Heart right ventricle (tissue), 16 donors: Measurements from ENCODE around the gene ILK. TPM values are rescaled to one million over a fixed set of nuclear protein-coding genes. Genes with fewer than 3 reads are reported as not detected.

ENCODE experiments used
- ATAC-seq, 8 donors: fragments of 200-7000 bp; cut with Tn5 transposase; one replicate each; pipeline ENCODE4 v1.9.1; 2020; ENCODE audit warnings: mild to moderate bottlenecking in 8 of 8, moderate library complexity in 8 of 8, moderate number of reproducible peaks in 1 of 8
- DNase-seq, 2 donors: peaks; one replicate each; pipeline ENCODE4 v3.0.0-alpha.2; 2020
- H3K27ac ChIP-seq, 10 donors: fragments of 200-600 bp; sonication (generic) in 2 of 10; one replicate each; pipeline versions ENCODE4 v1.5.0 to v1.8.0; 2020 to 2022; ENCODE audit warnings: mild to moderate bottlenecking in 3 of 10
- H3K27me3 ChIP-seq, 7 donors: fragments of 200-600 bp; one replicate each; pipeline ENCODE4 v1.8.0; 2021 to 2022; ENCODE audit warnings: mild to moderate bottlenecking in 2 of 7
- H3K36me3 ChIP-seq, 9 donors: fragments of 200-600 bp; sonication (generic) in 1 of 9; one replicate each; pipeline versions ENCODE4 v1.5.0 to v1.8.0; 2020 to 2022; ENCODE audit warnings: mild to moderate bottlenecking in 2 of 9
- H3K4me1 ChIP-seq, 9 donors: fragments of 200-600 bp; sonication (generic) in 1 of 9; one replicate each; pipeline versions ENCODE4 v1.5.0 to v1.8.0; 2020 to 2022; ENCODE audit warnings: mild to moderate bottlenecking in 4 of 9
- H3K4me3 ChIP-seq, 10 donors: fragments of 200-600 bp; sonication (generic) in 2 of 10; one replicate each; pipeline versions ENCODE4 v1.5.0 to v1.8.0; 2020 to 2022; ENCODE audit warnings: mild to moderate bottlenecking in 7 of 10, moderate library complexity in 2 of 10
- H3K9me3 ChIP-seq, 11 donors: fragments of 200-600 bp in 10 of 11; sonication (generic) in 2 of 11; one replicate each; pipeline versions ENCODE4 v1.5.0 to v1.8.0; 2013 to 2022; ENCODE audit warnings: mild to moderate bottlenecking in 2 of 11, control low read depth in 1 of 11, moderate library complexity in 1 of 11
- CTCF ChIP-seq, 9 donors: fragments of 200-600 bp; sonication (generic) in 2 of 9; IDR thresholded peaks; one replicate each; pipeline versions ENCODE4 v1.5.0 to v1.8.0; 2021 to 2022; ENCODE audit warnings: antibody characterized with exemption in 9 of 9, mild to moderate bottlenecking in 5 of 9, moderate library complexity in 1 of 9
- WGBS, 2 donors: extraction: QIAGEN DNeasy Blood & Tissue Kit; methylation state at CpG; one replicate each; pipeline ENCODE4 v1.1.7; 2013; ENCODE audit warnings: inconsistent platforms in 1 of 2; 5-methylcytosine and 5-hydroxymethylcytosine counted together
- intact Hi-C, 10 donors: fragments of 100-400 bp; cut with DNase I; formaldehyde crosslinking; loops; one replicate each; pipeline versions ENCODE4 v1.11.1 to v1.14.2; 2022
- polyA plus RNA-seq, 2 donors: library from polyadenylated mRNA; stranded (reverse); fragments of 200-250 nt; gene quantifications; one replicate each; pipeline ENCODE4 v1.2.3, GENCODE V29; 2013
- total RNA-seq, 10 donors: library from RNA; stranded (reverse); fragmentation: NEBNext Ultra II Directional in 3 of 10; extraction: Animal tissue kit (Norgen Biotek cat#: 25700) in 3 of 10; gene quantifications; one replicate each; pipeline versions ENCODE4 v1.2.1 to v1.2.4, GENCODE V29; 2021 to 2023
- donor health status: Arrhythmogenic right ventricular cardiomyopathy.
- donor health status: ischemic (EF 13 %, LVEDD 7.1; RV severe dilation, severe dysfunction).
- donor health status: healthy with polysubstance abuse.
- donor health status: DM: no; HTN: yes; CAD: no.
- donor health status: DM: no; HTN: no; CAD: no.
- donor health status: ischemic (EF 25% LVEDD 6.9; RV normal size, moderate dysfunction).
- donor health status: ischemic (EF 25% LVEDD 5.7; RV mildly dilated, moderate dysfunction).
- donor health status: healthy.
- donor health status: DM: yes; HTN: yes; CAD: no.
- donor health status: Ischemic cardiomyopathy.
- donor health status: ischemic (EF 35%, LVEDD 5.7; RV mildly dilated, moderate dysfunction).
- donor health status: nonischemic (EF 11% LVEDD 7.7; RV severe dilation, severe dysfunction).
- donor health status: DM: yes; HTN: yes; CAD: no.
- donor health status: PGD.
- donor health status: ischemic (EF 29% LVEDD 5.4; RV normal size, mild dysfunction).
- donor health status: nonischemic (EF 23%, LVEDD 6.1; RV moderate dilation, normal function).

The ILK gene
- total and polyA plus RNA-seq, 12 donors: 150 to 247 (median 214) TPM

- intact Hi-C loops: no loop called here
- Histone ChIP-seq H3K27me3 (no peaks in the 10 kb centered on the region), H3K27ac (peak overlapping the region in 7 of 10 donors; percentile 1 to 66 (median 48)), H3K9me3 (no peaks in the 10 kb centered on the region), H3K4me1 (peaks cover 2 to 63% (median 49%) of the 10 kb centered on the region in 9 donors), H3K4me3 (no peak overlapping the region), H3K36me3 (peaks cover 0 to 86% (median 2%) of the 10 kb centered on the region in 9 donors)
- TF ChIP-seq CTCF (IDR thresholded peaks at IDR 0.05): no peak
- WGBS, 2 donors: 46 to 57% methylated on average over 3 of the region's 3 CpGs
- DNase-seq (no peak), ATAC-seq (peak in 5 of 8 donors; percentile 20 to 58 (median 36))
These were observed 9.3 kb upstream of the ILK start for GRCh38 chr11:6594142-6594768.

GRCh38 chr11:6596239-6596877 is 7.2 kb upstream of the ILK start:
- 27 to 28% methylated on average over 5 of the region's 5 CpGs for WGBS, 2 donors
- peaks cover 0 to 96% (median 23%) of the 10 kb centered on the region in 9 donors for H3K36me3 ChIP-seq

GRCh38 chr11:6598555-6598954 is 5.0 kb upstream of the ILK start:
- peaks cover 11 to 91% (median 74%) of the 10 kb centered on the region in 9 donors for H3K4me1 ChIP-seq
- WGBS, 2 donors: 71 to 76% methylated on average over 3 of the region's 3 CpGs
- H3K27me3 ChIP-seq: no peaks in the 10 kb centered on the region
- peaks cover 0 to 82% (median 23%) of the 10 kb centered on the region in 9 donors for H3K36me3 ChIP-seq
- H3K27ac ChIP-seq: peak overlapping the region in 5 of 10 donors; percentile 2 to 66 (median 18)
- no peaks in the 10 kb centered on the region for H3K9me3 ChIP-seq
- no peak for TF ChIP-seq CTCF (IDR thresholded peaks at IDR 0.05)
- no peak for DNase-seq
- intact Hi-C loops: loop anchor here in 1 of 10 donors (5.0 kb wide), 1 partner anchor 61 kb away; no protein-coding TSS in a partner anchor
- ATAC-seq: peak in 1 of 8 donors; percentile 25
- no peak overlapping the region for H3K4me3 ChIP-seq

More at GRCh38 chr11:6596239-6596877, 7.2 kb upstream of the ILK start:
- H3K4me1 ChIP-seq: peaks cover 2 to 84% (median 60%) of the 10 kb centered on the region in 9 donors
- DNase-seq: no peak
- intact Hi-C loops: loop anchor here in 1 of 10 donors (5.0 kb wide), 1 partner anchor 59 kb away; no protein-coding TSS in a partner anchor
- H3K27ac ChIP-seq: peak overlapping the region in 9 of 10 donors; percentile 36 to 66 (median 56)
- no peaks in the 10 kb centered on the region for H3K9me3 ChIP-seq
- H3K4me3 ChIP-seq: no peak overlapping the region
- no peaks in the 10 kb centered on the region for H3K27me3 ChIP-seq
- ATAC-seq: peak in 5 of 8 donors; percentile 71 to 83 (median 73)
- no peak for TF ChIP-seq CTCF (IDR thresholded peaks at IDR 0.05)

GRCh38 chr11:6599449-6599848 is 4.1 kb upstream of the ILK start:
- Histone ChIP-seq H3K27me3 (no peaks in the 10 kb centered on the region), H3K4me1 (peaks cover 9 to 83% (median 68%) of the 10 kb centered on the region in 9 donors), H3K36me3 (peaks cover 0 to 74% (median 23%) of the 10 kb centered on the region in 9 donors), H3K27ac (peak overlapping the region in 1 of 10 donors; percentile 66), H3K9me3 (no peaks in the 10 kb centered on the region), H3K4me3 (no peak overlapping the region)
- no peak for TF ChIP-seq CTCF (IDR thresholded peaks at IDR 0.05)
- intact Hi-C loops: loop anchor here in 1 of 10 donors (5.0 kb wide), 1 partner anchor 62 kb away; no protein-coding TSS in a partner anchor
- no peak for ATAC-seq
- 74 to 84% methylated on average over 1 of the region's 1 CpG for WGBS, 2 donors
- DNase-seq: no peak
